Superior temporal gyrus (tissue), 1 donor: ENCODE measurements around the gene WDR55.
A peak's percentile ranks its signal among the peaks of the same experiment; 100 is the strongest.
"Not testable (repeated sequence)": the region's sequence is repeated elsewhere in the genome, so short reads cannot be mapped to it uniquely, and the experiment has no call there.

Experiments used
- DNase-seq: peaks from one replicate; pipeline ENCODE4 v3.0.0-alpha.2; 2016; ENCODE audit errors: extremely low spot score

The WDR55 gene

GRCh38 chr5:140710899-140711552 lies 46.3 kb downstream of the WDR55 start:
- peak; percentile 71 for DNase-seq

GRCh38 chr5:140711794-140712193 lies 47.1 kb downstream of the WDR55 start:
- DNase-seq, result no peak

GRCh38 chr5:140713562-140714094 lies 48.9 kb downstream of the WDR55 start:
- no peak for DNase-seq

GRCh38 chr5:140716238-140716637 lies 51.5 kb downstream of the WDR55 start:
- not testable (repeated sequence) for DNase-seq

GRCh38 chr5:140718266-140718592 lies 53.5 kb downstream of the WDR55 start:
- DNase-seq, result no peak

GRCh38 chr5:140720738-140721137 lies 56.0 kb downstream of the WDR55 start:
- not testable (repeated sequence) for DNase-seq

GRCh38 chr5:140721395-140721794 lies 56.7 kb downstream of the WDR55 start:
- not testable (repeated sequence) for DNase-seq
